Upper lobe of right lung (tissue), 1 donor: ENCODE results near the gene ASTN1. TPM values are rescaled to one million over a fixed set of nuclear protein-coding genes. Genes with fewer than 3 reads are reported as not detected.

Experiments used
- ATAC-seq: fragments of 200-7000 bp; cut with Tn5 transposase; one replicate; pipeline ENCODE4 v1.9.1; 2020; ENCODE audit warnings: mild to moderate bottlenecking, moderate library complexity
- DNase-seq: peaks from one replicate; pipeline ENCODE4 v3.0.0-alpha.2; 2020
- H3K27ac ChIP-seq: fragments of 200-600 bp; one replicate; pipeline ENCODE4 v1.8.0; 2022
- H3K27me3 ChIP-seq: fragments of 200-600 bp; one replicate; pipeline ENCODE4 v1.8.0; 2022; ENCODE audit warnings: mild to moderate bottlenecking
- H3K36me3 ChIP-seq: fragments of 200-600 bp; one replicate; pipeline ENCODE4 v1.8.0; 2022
- H3K4me1 ChIP-seq: fragments of 200-600 bp; one replicate; pipeline ENCODE4 v1.8.0; 2022
- H3K4me3 ChIP-seq: fragments of 200-600 bp; one replicate; pipeline ENCODE4 v1.8.0; 2022; ENCODE audit warnings: mild to moderate bottlenecking
- H3K9me3 ChIP-seq: fragments of 200-600 bp; one replicate; pipeline ENCODE4 v1.8.0; 2022
- CTCF ChIP-seq: fragments of 200-600 bp; IDR thresholded peaks from one replicate; pipeline ENCODE4 v1.8.0; 2022; ENCODE audit warnings: antibody characterized with exemption
- intact Hi-C: fragments of 100-400 bp; cut with DNase I; formaldehyde crosslinking; loops from one replicate; pipeline ENCODE4 v1.11.0; 2022
- total RNA-seq: library from RNA; stranded (reverse); fragmentation: NEBNext Ultra II Directional; extraction: Animal tissue kit (Norgen Biotek cat#: 25700); gene quantifications from one replicate; pipeline ENCODE4 v1.2.1, GENCODE V29; 2021
- donor health status: DM: no; HTN: yes; CAD: no; lungs with severe emphysema.

ASTN1 gene
- total RNA-seq, 1 donor from 2014 or later: 0.20 TPM

GRCh38 chr1:177106196-177106595, 58.3 kb downstream of the ASTN1 start:
- Histone ChIP-seq H3K36me3 (no peaks in the 10 kb centered on the region), H3K27me3 (no peaks in the 10 kb centered on the region), H3K9me3 (no peaks in the 10 kb centered on the region), H3K4me3 (no peak overlapping the region), H3K4me1 (no peaks in the 10 kb centered on the region), H3K27ac (no peak overlapping the region)
- no peak for ATAC-seq
- intact Hi-C loops: no loop called here
- TF ChIP-seq CTCF: no peak
- DNase-seq: no peak

- no peaks in the 10 kb centered on the region for H3K4me1 ChIP-seq
- H3K4me3 ChIP-seq: no peak overlapping the region
- no peak for TF ChIP-seq CTCF
- no peak overlapping the region for H3K27ac ChIP-seq
- no peaks in the 10 kb centered on the region for H3K36me3 ChIP-seq
- intact Hi-C loops: no loop called here
- DNase-seq (no peak), ATAC-seq (no peak)
- H3K27me3 ChIP-seq: no peaks in the 10 kb centered on the region
- no peaks in the 10 kb centered on the region for H3K9me3 ChIP-seq
These were observed 61.3 kb downstream of the ASTN1 start for GRCh38 chr1:177103005-177103852.

GRCh38 chr1:177092001-177092400, 72.5 kb downstream of the ASTN1 start:
- no peak overlapping the region for H3K27ac ChIP-seq
- no peak overlapping the region for H3K4me3 ChIP-seq
- H3K36me3 ChIP-seq: no peaks in the 10 kb centered on the region
- no peaks in the 10 kb centered on the region for H3K9me3 ChIP-seq
- no peaks in the 10 kb centered on the region for H3K27me3 ChIP-seq
- no peaks in the 10 kb centered on the region for H3K4me1 ChIP-seq
- TF ChIP-seq CTCF: no peak
- DNase-seq: no peak
- intact Hi-C loops: no loop called here
- no peak for ATAC-seq

DNA sequence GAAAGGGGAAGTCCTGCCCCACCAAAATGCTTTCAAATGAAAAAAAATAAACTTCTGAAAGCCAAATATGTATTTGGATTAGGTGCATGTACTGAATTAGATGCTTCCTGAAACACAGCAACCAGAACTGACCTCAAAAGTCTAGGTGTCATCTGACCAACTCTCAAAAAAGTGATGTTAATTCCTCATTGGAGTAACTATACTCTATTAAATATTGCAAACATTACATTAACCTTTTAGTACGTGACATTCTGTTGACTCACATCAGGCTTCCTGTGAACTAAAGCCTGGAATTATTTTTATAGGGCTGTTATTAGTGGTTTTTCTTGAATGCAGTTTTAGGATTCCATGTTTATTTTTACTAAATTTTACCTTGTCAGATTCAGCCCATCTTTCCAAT, 73.5 kb downstream of the ASTN1 start:
- H3K4me3 ChIP-seq: no peak overlapping the region
- H3K4me1 ChIP-seq: no peaks in the 10 kb centered on the region
- ATAC-seq (no peak), DNase-seq (no peak)
- no peak for TF ChIP-seq CTCF
- H3K9me3 ChIP-seq: no peaks in the 10 kb centered on the region
- intact Hi-C loops: no loop called here
- H3K36me3 ChIP-seq: no peaks in the 10 kb centered on the region
- H3K27ac ChIP-seq: no peak overlapping the region
- H3K27me3 ChIP-seq: no peaks in the 10 kb centered on the region

DNA sequence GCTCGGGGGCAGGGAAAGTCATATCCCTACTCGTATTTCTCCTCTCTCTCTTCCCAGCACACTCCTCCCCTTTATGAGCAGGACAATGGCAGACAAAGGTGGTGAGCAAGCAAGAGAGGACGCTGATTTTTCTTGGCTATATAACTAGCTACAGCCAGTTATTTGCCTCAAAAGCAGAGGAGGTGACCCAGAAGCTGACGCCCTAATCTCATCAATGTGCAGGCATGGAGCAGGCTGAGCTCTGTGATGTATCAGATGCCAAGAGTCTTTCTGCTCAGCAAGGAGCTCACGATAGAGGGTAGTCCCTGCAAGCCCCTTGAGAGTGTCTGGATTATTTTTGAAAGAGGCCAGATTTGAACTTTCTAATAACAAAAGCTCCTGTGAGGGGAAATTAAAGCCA, 75.5 kb downstream of the ASTN1 start:
- H3K4me3 ChIP-seq: no peak overlapping the region
- H3K4me1 ChIP-seq: no peaks in the 10 kb centered on the region
- no peak for ATAC-seq
- intact Hi-C loops: no loop called here
- no peak for DNase-seq
- no peaks in the 10 kb centered on the region for H3K9me3 ChIP-seq
- no peak for TF ChIP-seq CTCF
- H3K36me3 ChIP-seq: no peaks in the 10 kb centered on the region
- H3K27ac ChIP-seq: no peak overlapping the region
- H3K27me3 ChIP-seq: no peaks in the 10 kb centered on the region
